Diencephalon (tissue), 1 donor: Measurements from ENCODE around the gene GRXCR1. TPM values are rescaled to one million over a fixed set of nuclear protein-coding genes. Genes with fewer than 3 reads are reported as not detected.

Source experiments
- small RNA-seq: library from RNA; depleted of rRNA; stranded (forward); fragments of <200 nt; gene quantifications from one replicate; pipeline ENCODE3, GENCODE V24; 2014
- total RNA-seq: library from RNA; depleted of rRNA; stranded (reverse); fragments of >200 nt; gene quantifications from one replicate; pipeline ENCODE4 v1.2.3, GENCODE V29; 2014

The GRXCR1 gene
- total RNA-seq = not detected

GRCh38 chr4:42892413-42892812, at the start of gene GRXCR1:
Gene GRXCR1, plus strand, starts transcription at chr4:42892713. Its CDS starts 554 bp downstream, at chr4:42893267.

Small RNA genes lying within 50 kb of the gene (small RNA-seq; reads per million reads assigned to genes)
- not detected for gene RN7SKP82

Other genes with a start within 250 kb of the GRXCR1 start
- 197 TPM for gene ATP8A1, start 235.6 kb upstream of the GRXCR1 start, total RNA-seq